HG03060 (cell line): ENCODE measurements around the gene RNF150.

ENCODE experiments used
- ATAC-seq: cut with Tn5 transposase; IDR thresholded peaks from one replicate; pipeline ENCODE4 v1.9.1; 2021; ENCODE audit warnings: low read depth, moderate number of reproducible peaks; ENCODE audit not compliant: unreplicated experiment

Gene RNF150

DNA sequence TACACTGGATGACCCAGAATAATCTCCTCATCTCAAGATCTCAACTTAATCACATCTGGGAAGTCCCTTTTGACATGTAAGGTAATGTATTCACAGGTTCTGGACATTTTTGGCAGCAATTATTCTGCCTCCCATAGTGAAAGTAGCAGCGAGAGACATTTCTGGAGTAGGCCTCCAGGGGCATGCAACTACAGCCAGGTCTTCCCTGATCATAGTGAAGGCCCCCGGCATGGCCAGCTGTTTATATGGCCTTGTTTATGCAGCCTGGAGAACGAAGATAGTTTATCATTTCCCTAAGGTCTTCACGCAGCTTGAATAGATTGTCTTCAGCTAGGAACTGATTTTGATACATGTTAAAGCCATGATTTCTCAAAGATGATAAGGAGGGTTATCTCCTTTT is 139.9 kb downstream of the RNF150 start:
- ATAC-seq, result no peak

DNA sequence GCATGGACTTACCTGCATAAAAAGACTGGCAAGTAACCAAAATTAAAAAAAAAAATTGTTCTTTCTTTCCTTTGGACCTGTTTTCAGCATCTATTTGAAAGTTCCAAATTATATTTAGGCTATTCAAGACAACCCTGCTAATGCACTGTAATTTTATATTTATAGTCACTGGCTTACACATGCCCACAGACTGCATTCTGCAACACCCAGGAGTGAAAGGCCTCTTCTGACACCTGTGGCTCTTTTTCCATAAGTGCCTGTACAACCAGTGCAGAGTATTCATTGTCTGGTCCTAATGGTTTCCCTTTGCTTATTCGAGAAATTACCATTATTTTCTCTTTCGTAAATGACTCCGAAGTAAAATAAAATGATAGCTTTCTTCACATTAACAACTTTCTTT is 143.3 kb downstream of the RNF150 start:
- ATAC-seq, result no peak

DNA sequence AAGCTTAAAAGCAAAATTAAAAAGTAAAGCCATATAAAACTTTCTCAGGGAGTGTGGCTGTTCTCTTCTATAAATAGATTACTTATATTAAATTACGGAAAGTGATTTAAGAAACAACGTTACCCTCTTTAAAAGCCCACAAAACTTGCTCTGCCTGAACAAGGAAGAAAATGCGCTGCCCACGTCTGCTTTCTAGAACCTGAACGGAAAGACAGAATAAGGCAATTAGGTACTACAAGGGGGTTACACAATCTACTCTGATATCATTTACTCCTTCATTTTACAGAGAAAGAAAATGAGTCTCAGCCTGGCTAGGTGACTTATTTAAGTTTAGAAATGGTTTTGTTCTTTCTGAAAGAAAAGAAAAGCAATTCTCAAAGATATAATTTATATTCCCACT is 147.2 kb downstream of the RNF150 start:
- ATAC-seq, result no peak

DNA sequence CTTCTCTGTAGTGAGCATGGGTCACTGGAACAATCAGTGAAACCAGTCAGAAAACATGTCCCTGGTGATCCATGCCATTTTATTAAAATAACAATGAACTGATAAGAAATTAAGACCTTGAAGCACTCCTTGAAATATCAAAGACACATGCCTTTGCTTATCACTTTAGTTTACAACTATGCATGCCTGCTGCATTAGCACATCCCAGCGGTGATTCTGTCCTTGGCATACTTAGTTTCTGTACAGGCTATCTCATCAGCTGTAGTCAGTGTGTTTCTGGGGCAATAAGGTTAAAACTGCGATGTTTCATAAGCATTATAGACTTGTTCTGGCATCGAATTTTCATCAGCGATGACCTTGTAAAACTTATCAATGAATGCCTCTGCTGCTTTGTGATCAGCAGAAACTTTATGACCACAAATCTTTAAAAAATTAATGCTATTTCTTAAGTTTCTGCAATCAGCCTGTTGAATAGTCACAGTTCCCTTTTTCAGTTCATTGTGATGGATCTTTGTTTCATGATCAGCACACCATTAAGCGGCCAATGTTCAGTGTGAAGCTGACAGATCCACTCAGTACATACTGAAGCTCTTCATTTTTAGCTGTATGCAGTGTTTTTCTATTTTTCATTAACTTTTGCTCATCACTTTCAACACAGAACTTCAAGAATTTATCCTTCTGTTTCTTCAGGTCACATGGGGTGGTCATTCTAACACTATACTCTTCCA is 150.5 kb downstream of the RNF150 start:
- no peak for ATAC-seq

DNA sequence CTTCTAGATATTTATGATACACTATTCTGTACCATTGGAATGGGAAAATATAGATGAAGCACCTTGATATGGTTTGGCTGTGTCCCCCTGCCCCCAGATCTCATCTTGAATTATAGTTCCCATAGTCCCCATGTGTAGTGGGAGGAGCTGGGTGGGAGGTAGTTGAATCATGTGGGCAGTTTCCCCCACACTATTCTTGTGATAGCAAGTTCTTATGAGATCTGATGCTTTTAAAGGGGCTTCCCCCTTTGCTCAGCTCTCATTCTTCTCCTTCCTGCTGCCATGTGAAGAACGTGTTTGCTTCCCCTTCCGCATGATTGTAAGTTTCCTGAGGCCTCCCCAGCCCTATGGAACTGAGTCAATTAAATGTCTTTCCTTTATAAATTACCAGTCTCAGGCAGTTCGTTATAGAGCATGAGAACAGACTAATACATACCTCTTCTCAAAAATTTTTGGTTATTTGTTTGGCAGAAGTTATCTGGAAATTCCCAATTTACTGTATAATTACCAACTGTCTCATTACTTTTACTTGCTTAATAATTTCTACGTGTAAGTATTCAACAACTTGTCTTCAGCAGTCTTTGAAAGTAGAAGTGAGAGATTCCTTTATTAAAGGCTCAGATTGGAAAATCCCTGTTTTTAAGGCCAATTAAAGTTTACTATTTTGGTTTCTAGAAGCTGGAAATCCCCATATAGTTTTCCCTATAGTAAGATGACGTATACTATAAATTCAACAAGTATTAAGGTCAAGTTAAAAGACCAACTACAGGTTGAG is 152.7 kb downstream of the RNF150 start:
- ATAC-seq, result no peak

DNA sequence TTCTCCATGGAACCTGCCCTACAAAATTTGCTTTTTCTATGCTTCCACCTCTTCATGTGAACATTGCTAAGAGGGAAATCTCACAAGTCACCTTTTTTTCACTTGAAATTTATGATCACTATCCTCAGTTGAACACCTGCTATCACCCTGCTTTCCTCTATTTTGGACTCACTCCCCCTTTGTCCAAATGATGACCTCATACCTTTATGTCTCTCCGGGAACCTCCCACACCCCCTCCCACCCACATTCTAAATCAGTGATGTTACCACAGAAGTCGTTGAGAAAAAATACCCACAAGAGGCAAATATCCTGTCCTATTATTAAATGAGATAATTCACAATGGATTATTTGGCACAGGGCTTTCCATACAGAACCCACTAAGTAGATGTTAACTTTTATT is 156.5 kb downstream of the RNF150 start:
- ATAC-seq, result no peak

DNA sequence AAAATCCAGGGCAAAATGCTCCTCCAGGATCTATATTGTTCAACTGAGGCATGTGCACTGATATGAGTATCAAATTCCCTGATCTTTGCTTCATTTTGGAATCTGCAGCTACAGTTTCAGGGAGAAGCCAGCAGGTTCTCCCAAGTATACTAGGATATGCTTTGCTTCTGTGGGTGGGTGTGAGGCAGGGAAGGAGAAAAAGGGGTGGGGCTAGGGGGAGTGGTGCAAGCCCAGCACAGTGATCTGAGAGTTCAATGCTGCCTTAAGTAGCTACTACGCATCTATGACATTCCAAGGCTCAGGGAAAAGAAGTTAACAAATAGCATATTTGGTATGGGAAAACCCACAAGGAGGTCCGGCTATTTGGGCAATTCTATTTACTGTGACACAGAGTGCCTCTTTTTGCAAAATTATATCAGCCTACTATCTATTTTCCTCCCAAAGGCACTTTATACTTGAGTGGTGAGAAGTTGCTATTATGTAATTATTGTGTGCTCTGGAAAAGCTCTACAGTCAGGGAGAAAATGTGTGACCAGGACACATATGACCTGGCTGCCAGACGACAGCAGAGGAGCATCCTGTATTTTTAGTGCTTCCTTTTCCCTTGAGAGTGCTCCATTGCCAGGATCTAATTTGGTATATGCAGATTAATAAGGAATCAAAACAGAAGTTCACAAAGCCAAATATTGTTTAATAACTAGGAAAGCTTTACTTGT is 162.0 kb downstream of the RNF150 start:
- no peak for ATAC-seq

DNA sequence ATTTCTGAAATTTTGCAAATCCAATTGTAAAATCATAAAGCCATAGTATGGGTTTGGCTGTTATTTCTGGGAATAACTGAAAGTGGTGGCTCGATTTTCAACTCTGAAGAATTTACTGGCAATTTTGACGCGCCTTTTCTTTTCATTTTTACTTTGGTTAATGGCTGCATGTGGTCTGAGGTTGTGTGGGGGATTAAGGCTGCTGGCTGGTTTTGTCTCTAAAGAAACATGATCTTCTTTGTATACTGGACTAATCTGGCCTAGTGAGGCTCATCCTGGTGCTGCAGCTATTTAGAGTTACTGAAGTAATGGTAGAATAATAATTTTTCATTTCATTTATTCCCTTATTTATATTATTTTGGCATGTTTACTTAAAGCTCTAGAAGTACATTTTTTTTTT is 164.0 kb downstream of the RNF150 start:
- ATAC-seq, result no peak

DNA sequence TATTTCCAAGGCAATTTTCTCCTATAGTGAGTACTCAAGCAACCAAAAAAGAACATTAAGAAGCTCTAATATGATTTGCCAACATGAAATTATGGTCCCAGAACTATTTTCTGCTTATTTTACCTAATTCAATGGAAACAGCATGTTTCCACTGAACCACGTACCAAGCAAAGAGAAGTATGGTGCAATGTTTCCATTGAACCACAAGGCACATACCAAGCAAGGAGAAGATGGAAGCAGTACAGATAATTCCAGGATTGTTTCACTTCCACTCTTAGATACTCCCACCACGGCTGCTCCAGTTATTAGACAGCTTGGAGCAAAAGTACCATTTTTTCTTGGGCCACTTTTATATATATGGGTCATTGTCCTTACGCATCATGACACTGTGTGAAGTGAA is 164.9 kb downstream of the RNF150 start:
- ATAC-seq, result no peak

DNA sequence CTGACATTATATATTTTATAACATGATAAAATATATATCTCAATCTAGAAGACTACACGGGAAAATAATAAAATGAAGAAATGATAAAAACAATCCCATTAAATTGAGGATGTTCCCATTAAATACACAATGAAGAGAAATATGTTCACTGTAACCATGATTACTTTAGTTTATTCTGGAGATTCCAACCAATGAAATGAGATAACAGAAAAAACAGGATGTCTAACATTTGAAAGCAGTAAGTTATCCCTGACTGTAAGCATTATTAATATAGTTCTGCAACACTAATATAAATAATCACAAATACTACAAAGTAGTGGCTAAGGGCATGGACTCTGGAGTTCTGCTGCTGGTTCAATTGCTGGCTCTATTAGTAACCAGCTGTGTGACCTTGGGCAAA is 169.4 kb downstream of the RNF150 start:
- ATAC-seq, result no peak

DNA sequence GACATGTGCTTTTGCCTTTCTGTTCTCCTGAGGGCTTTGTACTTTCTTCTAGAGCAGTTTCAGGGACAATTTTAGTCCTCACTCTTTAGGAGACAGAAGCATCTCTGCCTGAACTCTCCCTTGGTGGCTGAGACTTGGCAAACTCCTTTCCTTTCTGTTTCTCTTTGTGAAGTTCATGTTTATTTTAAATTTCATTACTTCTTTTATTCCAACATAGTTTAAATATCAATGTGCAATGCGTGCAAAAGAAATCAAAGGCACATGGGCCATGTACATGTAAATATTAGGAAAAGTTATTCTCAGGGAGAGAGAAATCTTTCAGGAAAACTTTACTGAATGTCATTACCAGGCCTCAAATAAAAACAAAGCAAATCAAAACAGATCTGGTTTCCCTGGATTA is 177.6 kb downstream of the RNF150 start:
- ATAC-seq, result no peak

DNA sequence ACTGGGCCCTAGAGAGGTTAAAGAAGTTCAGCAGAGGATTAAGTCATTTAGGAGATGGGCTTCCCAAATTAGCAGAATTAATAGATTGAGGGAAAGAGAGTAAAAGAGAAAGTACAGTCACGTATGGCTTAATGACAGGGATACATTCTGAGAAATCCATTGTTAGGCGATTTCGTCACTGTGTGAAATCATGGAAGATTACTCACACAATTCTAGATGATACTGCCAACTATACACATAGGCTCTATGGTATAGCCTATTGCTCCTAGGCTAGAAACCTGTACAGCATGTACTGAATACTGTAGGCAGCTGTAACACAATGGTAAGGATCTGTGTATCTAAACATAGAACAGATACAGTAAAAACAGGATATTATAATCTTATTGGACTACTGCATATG is 180.6 kb downstream of the RNF150 start:
- ATAC-seq, result no peak

DNA sequence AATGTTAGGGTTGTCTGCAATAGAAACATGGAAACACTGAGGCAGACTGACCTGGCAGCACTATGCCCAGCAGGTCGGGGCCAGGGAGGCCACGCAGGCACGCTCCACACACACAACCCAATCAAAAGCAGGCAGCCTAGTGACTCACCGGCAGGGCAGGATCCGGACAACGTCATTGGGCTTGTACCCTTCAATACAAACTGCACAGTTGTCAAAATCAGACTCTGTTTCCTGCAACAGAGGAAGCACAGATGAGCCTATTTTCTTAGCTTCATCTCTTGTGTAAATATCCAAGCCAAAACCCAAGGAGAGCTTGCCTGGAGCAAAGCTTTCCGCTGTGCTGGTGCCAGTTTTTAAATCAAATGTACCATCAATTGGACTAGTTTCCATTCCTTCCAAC is 185.8 kb downstream of the RNF150 start:
- ATAC-seq, result no peak

DNA sequence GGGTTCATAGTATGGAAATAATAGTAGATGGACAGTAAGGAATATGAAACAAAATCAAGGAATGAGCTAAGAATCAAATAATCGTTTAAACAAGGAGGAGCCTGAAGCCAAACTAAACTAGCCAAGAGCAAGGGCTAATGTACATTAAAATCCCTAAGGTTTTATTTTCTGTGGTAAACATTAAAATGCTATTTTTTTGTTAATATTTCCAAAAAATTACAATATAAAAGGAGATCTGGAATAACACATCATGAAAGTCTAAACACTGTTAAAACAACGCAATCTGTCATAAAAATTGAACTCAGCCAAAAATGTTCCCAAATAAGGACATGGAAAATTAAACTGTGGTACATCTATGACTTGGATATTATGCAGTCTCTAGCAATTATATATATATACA is 188.2 kb downstream of the RNF150 start:
- no peak for ATAC-seq

DNA sequence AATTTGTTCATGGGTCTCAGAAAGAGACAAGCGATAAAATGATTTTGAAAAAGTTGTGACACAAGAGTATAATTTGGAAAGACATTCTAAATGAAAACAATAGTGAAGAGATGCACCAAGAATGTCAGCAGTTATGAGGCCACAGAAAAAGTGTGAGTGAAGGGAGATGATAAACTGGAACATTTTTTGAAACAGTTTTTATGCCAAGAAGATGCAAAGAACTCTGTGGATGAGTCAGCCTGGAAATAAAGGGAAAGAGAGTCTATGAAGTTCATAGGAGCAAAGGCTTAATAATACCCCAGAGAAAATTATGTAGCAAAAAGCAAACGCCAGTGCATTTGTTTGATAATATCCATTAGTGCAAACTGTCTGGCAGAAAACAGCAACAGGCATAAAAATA is 188.7 kb downstream of the RNF150 start:
- ATAC-seq, result no peak

DNA sequence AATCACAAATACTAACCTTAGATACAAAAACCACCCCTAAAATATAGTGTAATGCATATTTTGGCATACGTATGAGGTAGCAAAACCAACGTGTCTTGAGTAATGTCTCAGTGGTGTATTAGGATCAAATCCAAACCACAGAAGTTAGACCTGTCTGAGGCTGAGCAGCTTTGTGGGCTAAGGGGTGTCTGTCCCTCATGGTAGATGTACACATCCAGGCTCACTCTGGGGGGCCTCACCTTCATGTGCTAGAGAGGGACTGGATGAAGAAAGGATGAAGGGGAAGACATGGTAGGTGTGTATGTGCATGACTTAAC is 189.1 kb downstream of the RNF150 start:
- no peak for ATAC-seq

DNA sequence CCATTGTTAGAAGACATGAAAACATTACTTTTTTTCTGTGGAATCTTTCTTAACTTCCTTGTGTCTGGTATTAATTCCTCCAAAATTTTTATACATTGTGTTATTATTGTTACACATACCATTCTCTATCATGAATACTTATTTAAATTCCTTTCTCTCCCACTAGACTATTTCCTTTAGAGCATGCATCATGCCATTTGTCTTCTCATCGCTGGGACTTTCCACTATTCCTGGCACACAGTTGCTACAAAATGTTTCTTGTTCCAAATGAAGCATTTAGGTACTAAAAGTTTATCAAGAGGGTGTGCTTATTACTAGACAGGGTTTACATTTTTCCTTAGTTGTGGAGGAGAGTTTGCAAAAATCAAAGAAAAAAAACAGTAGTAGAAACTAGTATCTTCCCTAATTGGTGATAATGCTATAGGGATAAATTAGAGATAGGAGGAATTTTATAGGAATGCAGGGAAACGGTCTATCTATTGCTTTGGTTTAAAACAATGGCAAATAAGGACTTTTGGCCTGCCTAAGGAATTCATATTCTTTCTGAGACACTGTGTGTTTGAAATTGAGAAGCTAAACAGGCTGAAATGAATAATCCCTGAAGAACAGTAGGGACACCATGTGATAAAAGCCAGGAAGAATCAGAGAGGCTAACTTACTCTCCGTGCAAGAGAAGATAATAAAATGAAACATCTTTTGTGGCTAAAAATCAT is 189.6 kb downstream of the RNF150 start:
- ATAC-seq, result no peak

DNA sequence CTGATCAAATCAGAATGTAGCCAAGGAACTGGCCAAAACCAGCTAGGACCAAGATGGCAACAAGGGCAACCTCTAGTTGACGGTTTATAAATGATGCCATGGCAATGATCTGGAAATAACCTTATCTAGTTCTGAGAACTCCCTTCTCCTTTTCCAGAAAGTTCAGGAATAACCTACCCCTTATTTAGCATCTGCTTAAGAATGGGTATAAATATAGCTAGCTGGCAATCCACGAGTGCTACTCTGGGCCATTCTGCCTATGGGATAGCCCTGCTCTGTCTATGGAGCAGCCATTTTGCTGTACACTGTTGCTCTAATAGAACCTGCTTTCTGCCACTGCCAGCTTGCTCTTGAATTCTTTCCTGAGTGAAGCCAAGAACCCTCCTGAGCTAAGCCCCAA is 192.7 kb downstream of the RNF150 start:
- no peak for ATAC-seq

DNA sequence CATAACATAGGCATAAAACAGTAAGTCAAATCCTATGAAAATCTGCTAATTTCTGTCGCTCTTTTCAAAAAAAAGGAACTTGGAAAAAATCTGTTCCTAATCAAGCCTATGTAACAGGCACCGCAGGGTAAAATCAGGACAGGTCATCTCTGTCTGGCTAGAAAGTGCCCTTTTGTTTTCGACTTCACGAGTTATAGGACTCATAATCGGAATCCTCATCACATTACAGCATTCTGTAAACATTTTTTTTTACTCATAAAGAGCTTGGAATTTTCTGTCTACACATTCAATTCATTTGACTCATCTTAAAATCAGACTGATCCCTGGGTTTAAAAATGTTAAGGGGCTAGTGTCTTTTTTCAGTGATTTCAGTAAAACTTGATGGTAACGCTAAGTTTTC is 195.4 kb downstream of the RNF150 start:
- ATAC-seq, result no peak

DNA sequence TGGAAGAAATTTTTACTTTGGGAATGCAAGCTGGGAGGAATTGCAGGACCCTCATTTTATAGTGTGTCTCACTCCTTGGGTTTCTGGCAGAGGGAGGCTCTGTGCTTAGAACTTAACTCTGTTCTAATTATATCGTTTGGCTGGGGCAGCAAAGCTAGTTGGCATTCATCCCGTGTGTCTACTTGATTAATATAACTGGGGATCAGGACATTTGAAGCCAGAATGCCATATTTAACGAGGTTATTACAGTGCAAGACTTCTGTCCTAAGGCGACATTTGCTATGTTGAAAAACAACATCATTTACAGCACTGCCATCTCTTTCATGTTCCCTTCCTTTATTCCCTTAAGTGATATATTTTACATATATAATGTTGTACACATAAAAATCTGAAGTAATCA is 198.0 kb downstream of the RNF150 start:
- ATAC-seq, result no peak

DNA sequence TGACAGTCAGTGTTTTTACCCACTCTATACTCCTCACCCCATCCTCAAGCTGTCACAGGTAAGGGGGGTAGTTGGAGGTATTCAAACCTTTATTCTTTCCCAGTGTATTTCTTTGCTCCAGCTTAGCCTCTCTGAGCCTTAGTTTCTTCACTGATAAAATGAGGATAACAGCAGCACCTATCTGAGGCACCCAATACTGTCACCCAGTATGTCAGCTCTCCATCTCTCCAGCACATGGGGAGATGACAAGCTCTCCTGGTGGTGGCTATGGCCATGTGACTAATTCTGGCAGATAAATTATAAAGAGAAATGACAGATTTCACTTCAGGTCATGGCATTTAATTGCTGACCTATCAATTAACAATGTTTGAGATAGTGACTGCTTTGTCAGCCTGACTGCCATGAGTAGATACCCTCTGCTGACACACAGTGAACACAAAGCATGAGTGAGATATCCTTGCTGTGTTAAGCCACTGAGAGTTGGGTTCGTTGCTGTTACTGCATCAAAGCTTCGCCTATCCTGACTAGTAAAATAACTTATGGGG is 200.7 kb downstream of the RNF150 start:
- ATAC-seq, result no peak
